Suprapubic skin (tissue), 4 donors: ENCODE data around the gene KIAA1755.

Source experiments
- CTCF ChIP-seq, 2 donors: fragments of 200-600 bp in 1 of 2; fragments of 450-650 bp in 1 of 2; sonication (generic) in 1 of 2; IDR thresholded peaks; one replicate each; pipeline ENCODE4 v1.5.1; 2016 to 2019; ENCODE audit warnings: antibody characterized with exemption in 2 of 2, mild to moderate bottlenecking in 1 of 2, moderate library complexity in 1 of 2
- EP300 ChIP-seq: sonication (generic); formaldehyde crosslinking; IDR thresholded peaks from one replicate; pipeline ENCODE4 v1.6.1; 2017; ENCODE audit warnings: antibody characterized with exemption
- POLR2A ChIP-seq, 2 donors: fragments of 450-650 bp; IDR thresholded peaks; one replicate each; pipeline ENCODE4 v1.6.1; 2017; ENCODE audit warnings: antibody characterized with exemption in 2 of 2, mild to moderate bottlenecking in 2 of 2, moderate library complexity in 2 of 2
- POLR2AphosphoS5 ChIP-seq, 3 donors: sonication (generic); formaldehyde crosslinking; IDR thresholded peaks; one replicate each; pipeline ENCODE4 v1.6.1; 2017; ENCODE audit warnings: antibody characterized with exemption in 3 of 3

- no peak for TF ChIP-seq CTCF (IDR thresholded peaks at IDR 0.05)
- no peak for TF ChIP-seq POLR2A (IDR thresholded peaks at IDR 0.05)
- TF ChIP-seq POLR2AphosphoS5 (IDR thresholded peaks at IDR 0.05): no peak
- no peak for TF ChIP-seq EP300
Measured at GRCh38 chr20:38283236-38283635, 22.7 kb upstream of the KIAA1755 start.
